Hepatocyte (in vitro differentiated cells): ENCODE results near the gene ABHD4. TPM values are rescaled to one million over a fixed set of nuclear protein-coding genes. Genes with fewer than 3 reads are reported as not detected.
"Not testable (repeated sequence)": the region's sequence is repeated elsewhere in the genome, so short reads cannot be mapped to it uniquely, and the experiment has no call there.

ENCODE experiments used
- DNase-seq: peaks from one replicate; pipeline ENCODE4 v3.0.0-alpha.2; 2016; ENCODE audit warnings: low spot score
- H2AFZ ChIP-seq: fragments of 200-600 bp; sonication (generic); 2 replicates; pipeline ENCODE4 v1.6.0; 2016; ENCODE audit warnings: antibody characterized with exemption, mild to moderate bottlenecking
- H3K27ac ChIP-seq: fragments of 200-600 bp; sonication (generic); 2 replicates; pipeline ENCODE4 v1.5.1; 2016; ENCODE audit warnings: mild to moderate bottlenecking
- H3K27me3 ChIP-seq: fragments of 200-600 bp; sonication (generic); 2 replicates; pipeline ENCODE4 v1.6.1; 2016
- H3K36me3 ChIP-seq: fragments of 200-600 bp; sonication (generic); replicated peaks from 2 replicates; pipeline ENCODE4 v1.5.1; 2016; ENCODE audit warnings: low read depth; ENCODE audit not compliant: insufficient read depth
- H3K4me1 ChIP-seq: fragments of 200-600 bp; sonication (generic); 2 replicates; pipeline ENCODE4 v1.5.1; 2016; ENCODE audit warnings: mild to moderate bottlenecking, moderate library complexity; ENCODE audit not compliant: insufficient read depth
- H3K4me2 ChIP-seq: fragments of 200-600 bp; sonication (generic); 2 replicates; pipeline ENCODE4 v1.6.0; 2016
- H3K4me3 ChIP-seq: fragments of 200-600 bp; sonication (generic); 2 replicates; pipeline ENCODE4 v1.5.1; 2016; ENCODE audit warnings: mild to moderate bottlenecking
- H3K79me2 ChIP-seq: fragments of 200-600 bp; sonication (generic); 2 replicates; pipeline ENCODE4 v1.6.0; 2017; ENCODE audit warnings: mild to moderate bottlenecking
- H3K9me2 ChIP-seq: fragments of 200-600 bp; sonication (generic); replicated peaks from 2 replicates; pipeline ENCODE4 v1.6.0; 2017; ENCODE audit warnings: mild to moderate bottlenecking; ENCODE audit not compliant: insufficient read depth
- H3K9me3 ChIP-seq: fragments of 200-600 bp; sonication (generic); 2 replicates; pipeline ENCODE4 v1.5.1; 2016; ENCODE audit warnings: low read depth, mild to moderate bottlenecking
- H4K20me1 ChIP-seq: fragments of 200-600 bp; sonication (generic); 2 replicates; pipeline ENCODE4 v1.6.0; 2016; ENCODE audit warnings: mild to moderate bottlenecking; ENCODE audit not compliant: insufficient read depth, poor library complexity, severe bottlenecking
- EZH2 ChIP-seq: fragments of 200-600 bp; sonication (generic); IDR thresholded peaks from 2 replicates; pipeline ENCODE4 v1.6.1; 2016; ENCODE audit warnings: antibody characterized with exemption, mild to moderate bottlenecking, borderline replicate concordance
- EZH2phosphoT487 ChIP-seq: fragments of 200-600 bp; sonication (generic); IDR thresholded peaks from one replicate; pipeline ENCODE4 v1.6.1; 2018; ENCODE audit warnings: antibody characterized with exemption, mild to moderate bottlenecking, low read depth, moderate library complexity; ENCODE audit not compliant: unreplicated experiment, severe bottlenecking
- WGBS: methylation state at CpG from one replicate; pipeline ENCODE4 v1.1.6; 2016; ENCODE audit warnings: low lambda C conversion rate; ENCODE audit errors: missing lambda C conversion rate; 5-methylcytosine and 5-hydroxymethylcytosine counted together
- polyA plus RNA-seq: library from polyadenylated mRNA; unstranded; fragments of >200 nt; fragmentation: Nextera tagmentation; extraction: Ambion mirVana; gene quantifications from 2 replicates; pipeline ENCODE4 v1.2.1, GENCODE V29; 2016
- total RNA-seq: library from RNA; depleted of rRNA; stranded (reverse); fragments of >200 nt; gene quantifications from 2 replicates; pipeline ENCODE4 v1.2.3, GENCODE V29; 2014
- TF ChIP-seq, protein P1 (sequence below): fragments of 200-600 bp; sonication (generic); IDR thresholded peaks from 2 replicates; pipeline ENCODE4 v1.5.1; 2016; ENCODE audit warnings: antibody characterized with exemption, mild to moderate bottlenecking; ENCODE audit not compliant: poor library complexity

The ABHD4 gene
- total and polyA plus RNA-seq, 2 experiments from 2014 or later = 30.7 to 49.8 TPM

DNA sequence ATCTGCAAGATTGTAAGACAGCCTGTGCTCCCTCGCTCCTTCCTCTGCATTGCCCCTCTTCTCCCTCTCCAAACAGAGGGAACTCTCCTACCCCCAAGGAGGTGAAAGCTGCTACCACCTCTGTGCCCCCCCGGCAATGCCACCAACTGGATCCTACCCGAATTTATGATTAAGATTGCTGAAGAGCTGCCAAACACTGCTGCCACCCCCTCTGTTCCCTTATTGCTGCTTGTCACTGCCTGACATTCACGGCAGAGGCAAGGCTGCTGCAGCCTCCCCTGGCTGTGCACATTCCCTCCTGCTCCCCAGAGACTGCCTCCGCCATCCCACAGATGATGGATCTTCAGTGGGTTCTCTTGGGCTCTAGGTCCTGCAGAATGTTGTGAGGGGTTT lies 46.5 kb upstream of the ABHD4 start:
- Histone ChIP-seq H3K27me3 (no peaks in the 10 kb centered on the region), H3K36me3 (no peaks in the 10 kb centered on the region), H3K4me2 (no peak overlapping the region), H3K4me1 (peaks cover 30% of the 10 kb centered on the region), H3K4me3 (no peak overlapping the region), H4K20me1 (no peaks in the 10 kb centered on the region), H3K9me3 (no peaks in the 10 kb centered on the region), H2AFZ (no peak overlapping the region), H3K27ac (no peak overlapping the region), H3K79me2 (no peaks in the 10 kb centered on the region), H3K9me2 (no peaks in the 10 kb centered on the region)
- no peak for TF ChIP-seq EZH2phosphoT487
- no peak for TF ChIP-seq EZH2
- TF ChIP-seq, protein P1, sequence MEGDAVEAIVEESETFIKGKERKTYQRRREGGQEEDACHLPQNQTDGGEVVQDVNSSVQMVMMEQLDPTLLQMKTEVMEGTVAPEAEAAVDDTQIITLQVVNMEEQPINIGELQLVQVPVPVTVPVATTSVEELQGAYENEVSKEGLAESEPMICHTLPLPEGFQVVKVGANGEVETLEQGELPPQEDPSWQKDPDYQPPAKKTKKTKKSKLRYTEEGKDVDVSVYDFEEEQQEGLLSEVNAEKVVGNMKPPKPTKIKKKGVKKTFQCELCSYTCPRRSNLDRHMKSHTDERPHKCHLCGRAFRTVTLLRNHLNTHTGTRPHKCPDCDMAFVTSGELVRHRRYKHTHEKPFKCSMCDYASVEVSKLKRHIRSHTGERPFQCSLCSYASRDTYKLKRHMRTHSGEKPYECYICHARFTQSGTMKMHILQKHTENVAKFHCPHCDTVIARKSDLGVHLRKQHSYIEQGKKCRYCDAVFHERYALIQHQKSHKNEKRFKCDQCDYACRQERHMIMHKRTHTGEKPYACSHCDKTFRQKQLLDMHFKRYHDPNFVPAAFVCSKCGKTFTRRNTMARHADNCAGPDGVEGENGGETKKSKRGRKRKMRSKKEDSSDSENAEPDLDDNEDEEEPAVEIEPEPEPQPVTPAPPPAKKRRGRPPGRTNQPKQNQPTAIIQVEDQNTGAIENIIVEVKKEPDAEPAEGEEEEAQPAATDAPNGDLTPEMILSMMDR = no peak
- 80% methylated on average over 5 of the region's 5 CpGs for WGBS
- no peak for DNase-seq

DNA sequence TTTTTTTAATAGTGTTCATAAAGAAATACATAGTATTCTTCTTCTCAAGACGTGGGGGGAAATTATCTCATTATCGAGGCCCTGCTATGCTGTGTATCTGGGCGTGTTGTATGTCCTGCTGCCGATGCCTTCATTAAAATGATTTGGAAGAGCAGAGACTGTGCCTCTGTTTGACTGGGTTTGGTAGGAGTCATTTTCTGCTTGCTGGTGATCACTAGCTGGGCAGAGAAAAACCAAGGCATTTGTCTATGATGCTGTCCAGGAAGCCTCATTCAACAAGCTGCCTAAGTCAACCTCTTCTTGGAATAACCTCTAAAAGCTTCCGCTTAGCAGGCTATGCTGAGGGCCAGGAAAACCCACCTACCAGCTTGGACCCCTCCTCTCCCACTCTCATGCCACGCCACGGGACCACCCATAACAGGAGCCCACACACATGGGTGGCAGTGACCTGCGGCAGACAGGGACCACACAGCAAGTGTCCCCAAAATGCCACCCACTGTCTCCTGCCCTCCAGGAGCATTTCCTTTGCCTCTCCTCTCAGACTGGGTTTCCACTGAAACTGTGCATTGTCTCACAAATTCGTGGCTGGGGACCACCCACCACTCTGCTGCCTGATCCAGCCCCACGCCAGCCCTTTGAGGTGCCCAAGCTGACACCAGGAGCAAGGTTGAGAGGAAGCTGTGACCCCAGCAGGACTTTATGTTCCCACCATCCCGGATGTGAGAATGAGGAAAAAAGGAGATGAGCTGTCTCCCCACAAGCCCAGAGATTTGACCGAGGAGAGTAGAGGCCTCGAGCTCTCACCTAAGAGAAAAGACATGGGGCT lies 45.9 kb upstream of the ABHD4 start:
- Histone ChIP-seq H3K27ac (no peak overlapping the region), H3K4me1 (peaks cover 24% of the 10 kb centered on the region)
- 82% methylated on average over 13 of the region's 13 CpGs for WGBS

DNA sequence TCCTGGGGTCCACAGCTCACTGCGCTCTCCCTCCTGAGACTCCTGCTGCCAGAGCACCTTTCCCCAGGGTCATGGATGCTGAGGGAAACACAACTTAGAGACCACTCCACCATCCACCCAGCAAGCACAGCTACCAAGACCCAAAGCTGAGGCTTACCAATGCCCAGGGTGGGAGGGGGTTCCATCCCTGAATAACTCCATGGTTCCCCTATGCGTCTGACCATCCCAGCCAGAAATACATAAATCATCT lies 45.3 kb upstream of the ABHD4 start:
- H3K9me2 ChIP-seq = no peaks in the 10 kb centered on the region
- WGBS = 98% methylated on average over 2 of the region's 2 CpGs
- no peak for TF ChIP-seq EZH2
- TF ChIP-seq, protein P1 = no peak
- no peaks in the 10 kb centered on the region for H3K79me2 ChIP-seq
- no peak overlapping the region for H3K4me2 ChIP-seq
- no peak overlapping the region for H2AFZ ChIP-seq
- H3K27me3 ChIP-seq = no peaks in the 10 kb centered on the region
- H3K27ac ChIP-seq = no peak overlapping the region
- H3K4me1 ChIP-seq = peaks cover 24% of the 10 kb centered on the region
- no peaks in the 10 kb centered on the region for H4K20me1 ChIP-seq
- DNase-seq = no peak
- H3K4me3 ChIP-seq = no peak overlapping the region
- no peaks in the 10 kb centered on the region for H3K36me3 ChIP-seq
- no peaks in the 10 kb centered on the region for H3K9me3 ChIP-seq

More for the DNA sequence above, 45.9 kb upstream of the ABHD4 start:
- H3K27me3 ChIP-seq = no peaks in the 10 kb centered on the region
- no peak for DNase-seq
- no peaks in the 10 kb centered on the region for H3K9me2 ChIP-seq
- no peaks in the 10 kb centered on the region for H3K36me3 ChIP-seq
- H3K79me2 ChIP-seq = no peaks in the 10 kb centered on the region
- no peak overlapping the region for H3K4me3 ChIP-seq
- no peaks in the 10 kb centered on the region for H3K9me3 ChIP-seq
- no peak overlapping the region for H2AFZ ChIP-seq
- no peaks in the 10 kb centered on the region for H4K20me1 ChIP-seq
- TF ChIP-seq, protein P1 = no peak
- TF ChIP-seq EZH2 (no peak), EZH2phosphoT487 (no peak)
- no peak overlapping the region for H3K4me2 ChIP-seq

DNA sequence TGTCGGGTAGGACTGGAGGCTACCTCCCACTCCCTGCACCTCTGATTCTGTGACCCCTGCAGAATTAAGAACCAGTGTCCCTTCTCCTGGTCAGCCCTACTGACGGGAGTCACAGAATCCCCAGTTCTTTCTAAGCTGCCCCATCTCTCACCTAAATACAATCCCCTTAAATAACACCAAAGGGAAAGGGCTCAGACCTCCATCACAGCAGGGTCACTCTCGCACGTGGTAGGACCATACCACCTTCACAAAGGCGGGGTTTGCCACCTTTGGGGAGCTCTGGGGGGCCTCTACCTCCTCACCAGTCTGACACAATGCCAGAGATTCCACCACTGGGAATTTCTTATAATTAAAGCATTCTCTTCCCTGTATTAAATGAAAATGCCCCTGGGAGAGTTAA lies 44.7 kb upstream of the ABHD4 start:
- H3K4me1 ChIP-seq = peaks cover 23% of the 10 kb centered on the region
- no peaks in the 10 kb centered on the region for H4K20me1 ChIP-seq
- WGBS = 89% methylated on average over 5 of the region's 5 CpGs
- H3K79me2 ChIP-seq = no peaks in the 10 kb centered on the region
- H3K36me3 ChIP-seq = no peaks in the 10 kb centered on the region
- H3K9me3 ChIP-seq = no peaks in the 10 kb centered on the region
- H3K9me2 ChIP-seq = no peaks in the 10 kb centered on the region
- no peak overlapping the region for H2AFZ ChIP-seq
- no peak for DNase-seq
- H3K27ac ChIP-seq = no peak overlapping the region
- no peak overlapping the region for H3K4me2 ChIP-seq
- no peak for TF ChIP-seq EZH2
- TF ChIP-seq EZH2phosphoT487 = no peak
- TF ChIP-seq, protein P1 = no peak
- H3K4me3 ChIP-seq = no peak overlapping the region
- H3K27me3 ChIP-seq = no peaks in the 10 kb centered on the region

DNA sequence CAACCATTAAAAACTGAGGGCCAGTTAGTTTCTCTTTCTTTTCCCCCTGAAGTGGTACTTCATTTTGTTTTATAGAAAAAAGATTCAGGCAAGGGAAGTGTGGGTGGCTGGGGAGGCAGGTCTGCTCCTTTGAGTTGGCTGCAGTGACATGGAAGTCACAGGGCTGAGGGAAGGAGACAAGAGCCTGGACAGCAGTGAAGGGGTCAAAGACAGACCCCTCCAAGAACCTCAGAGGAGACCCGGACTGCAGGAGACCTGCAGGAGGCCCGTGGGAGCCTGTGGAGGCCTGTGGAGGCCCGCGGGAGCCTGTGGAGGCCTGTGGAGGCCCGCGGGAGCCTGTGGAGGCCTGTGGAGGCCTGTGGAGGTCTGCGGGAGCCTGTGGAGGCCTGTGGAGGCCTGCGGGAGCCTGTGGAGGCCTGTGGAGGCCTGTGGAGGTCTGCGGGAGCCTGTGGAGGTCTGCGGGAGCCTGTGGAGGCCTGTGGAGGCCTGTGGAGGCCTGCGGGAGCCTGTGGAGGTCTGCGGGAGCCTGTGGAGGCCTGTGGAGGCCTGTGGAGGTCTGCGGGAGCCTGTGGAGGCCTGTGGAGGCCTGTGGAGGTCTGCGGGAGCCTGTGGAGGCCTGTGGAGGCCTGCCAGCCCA lies 44.1 kb upstream of the ABHD4 start:
- 94% methylated on average over 4 of the region's 14 CpGs for WGBS
- H4K20me1 ChIP-seq, DNase-seq: not testable (repeated sequence)

More for the DNA sequence above, 44.1 kb upstream of the ABHD4 start:
- H3K27me3 ChIP-seq, H3K27ac ChIP-seq, H2AFZ ChIP-seq, H3K4me2 ChIP-seq, H3K36me3 ChIP-seq, H3K9me3 ChIP-seq, H3K9me2 ChIP-seq, H3K79me2 ChIP-seq, H3K4me3 ChIP-seq: not testable (repeated sequence)
- peaks cover 23% of the 10 kb centered on the region for H3K4me1 ChIP-seq
